Stimulated activated naive CD8-positive, alpha-beta T cell treated with anti-CD3 and anti-CD28 coated beads, Interleukin-15, amount 100 ng/mL, for 72 hours (primary cell): Measurements from ENCODE around the gene BCAS1.

Source experiments
- ATAC-seq: fragments of 150-1000 bp; cut with Tn5 transposase; 2 replicates; pipeline ENCODE4 v1.10.0; 2021; ENCODE audit warnings: mild to moderate bottlenecking, moderate library complexity
- DNase-seq, 2 donors: peaks; one replicate each; pipeline ENCODE4 v3.0.0; 2021 to 2022
- H3K27ac Mint-ChIP-seq, 2 donors: one replicate each; pipeline ENCODE4 v1.8.0; 2022; ENCODE audit warnings: mild to moderate bottlenecking in 2 of 2, mixed read lengths in 2 of 2, moderate library complexity in 2 of 2
- H3K27me3 Mint-ChIP-seq: one replicate; pipeline ENCODE4 v1.8.0; 2022; ENCODE audit warnings: mixed read lengths
- H3K4me1 Mint-ChIP-seq: one replicate; pipeline ENCODE4 v1.8.0; 2022; ENCODE audit warnings: mild to moderate bottlenecking, mixed read lengths
- H3K4me3 Mint-ChIP-seq, 2 donors: one replicate each; pipeline ENCODE4 v1.8.0; 2022; ENCODE audit warnings: mild to moderate bottlenecking in 2 of 2, mixed read lengths in 2 of 2, moderate library complexity in 1 of 2
- H3K9me3 Mint-ChIP-seq, 2 donors: one replicate each; pipeline ENCODE4 v1.8.0; 2022; ENCODE audit warnings: mixed read lengths in 2 of 2

The BCAS1 gene

GRCh38 chr20:53898556-53898931 lies 171.8 kb downstream of the BCAS1 start:
- H3K4me1 Mint-ChIP-seq: peaks cover 89% of the 10 kb centered on the region
- DNase-seq (no peak), ATAC-seq (no peak)
- no peaks in the 10 kb centered on the region for H3K27me3 Mint-ChIP-seq
- peak overlapping the region in 1 of 2 donors; percentile 99 for H3K27ac Mint-ChIP-seq
- no peak overlapping the region for H3K4me3 Mint-ChIP-seq
- no peaks in the 10 kb centered on the region for H3K9me3 Mint-ChIP-seq

GRCh38 chr20:53897884-53898555 lies 172.4 kb downstream of the BCAS1 start:
- peak overlapping the region in 1 of 2 donors; percentile 77 for H3K27ac Mint-ChIP-seq
- no peaks in the 10 kb centered on the region for H3K9me3 Mint-ChIP-seq
- DNase-seq: no peak
- peaks cover 89% of the 10 kb centered on the region for H3K4me1 Mint-ChIP-seq
- ATAC-seq: no peak
- no peak overlapping the region for H3K4me3 Mint-ChIP-seq
- no peaks in the 10 kb centered on the region for H3K27me3 Mint-ChIP-seq

- DNase-seq (no peak), ATAC-seq (no peak)
- Mint-ChIP-seq H3K4me1 (peaks cover 88% of the 10 kb centered on the region), H3K9me3 (peaks cover 2 to 4% of the 10 kb centered on the region in 2 donors), H3K4me3 (no peak overlapping the region), H3K27ac (no peak overlapping the region), H3K27me3 (no peaks in the 10 kb centered on the region)
Observed at GRCh38 chr20:53896647-53897046, 173.7 kb downstream of the BCAS1 start.

- DNase-seq (no peak), ATAC-seq (no peak)
- Mint-ChIP-seq H3K4me3 (no peak overlapping the region), H3K27ac (no peak overlapping the region), H3K27me3 (no peaks in the 10 kb centered on the region), H3K4me1 (peaks cover 88% of the 10 kb centered on the region), H3K9me3 (peaks cover 4 to 7% of the 10 kb centered on the region in 2 donors)
Observed at GRCh38 chr20:53896041-53896440, 174.4 kb downstream of the BCAS1 start.

GRCh38 chr20:53895385-53895755 lies 175.0 kb downstream of the BCAS1 start:
- no peak for DNase-seq
- H3K9me3 Mint-ChIP-seq: peaks cover 4 to 7% of the 10 kb centered on the region in 2 donors
- no peak overlapping the region for H3K4me3 Mint-ChIP-seq
- H3K4me1 Mint-ChIP-seq: peaks cover 88% of the 10 kb centered on the region
- no peak overlapping the region for H3K27ac Mint-ChIP-seq
- H3K27me3 Mint-ChIP-seq: no peaks in the 10 kb centered on the region
- no peak for ATAC-seq

- ATAC-seq: no peak
- Mint-ChIP-seq H3K4me1 (peaks cover 87% of the 10 kb centered on the region), H3K27ac (peak overlapping the region; percentile 75 to 78), H3K9me3 (peaks cover 4 to 7% of the 10 kb centered on the region in 2 donors), H3K4me3 (peak overlapping the region in 1 of 2 donors; percentile 21), H3K27me3 (no peaks in the 10 kb centered on the region)
- no peak for DNase-seq
Observed at GRCh38 chr20:53894707-53895384, 175.5 kb downstream of the BCAS1 start.
